GM20000 (cell line): ENCODE results near the gene IDH3A.
A peak's percentile ranks its signal among the peaks of the same experiment; 100 is the strongest.

Source experiments
- DNase-seq: peaks from one replicate; pipeline ENCODE4 v3.0.0; 2012; ENCODE audit warnings: low spot score
- TF ChIP-seq, protein P1 (sequence below): IDR thresholded peaks from 2 replicates; pipeline ENCODE4 v1.5.1; 2012; ENCODE audit warnings: mild to moderate bottlenecking, control low read depth; ENCODE audit errors: extremely low read depth, missing control alignments

The IDH3A gene

GRCh38 chr15:78155355-78155939 is 6.3 kb downstream of the IDH3A start:
- no peak for DNase-seq
- TF ChIP-seq, protein P1, sequence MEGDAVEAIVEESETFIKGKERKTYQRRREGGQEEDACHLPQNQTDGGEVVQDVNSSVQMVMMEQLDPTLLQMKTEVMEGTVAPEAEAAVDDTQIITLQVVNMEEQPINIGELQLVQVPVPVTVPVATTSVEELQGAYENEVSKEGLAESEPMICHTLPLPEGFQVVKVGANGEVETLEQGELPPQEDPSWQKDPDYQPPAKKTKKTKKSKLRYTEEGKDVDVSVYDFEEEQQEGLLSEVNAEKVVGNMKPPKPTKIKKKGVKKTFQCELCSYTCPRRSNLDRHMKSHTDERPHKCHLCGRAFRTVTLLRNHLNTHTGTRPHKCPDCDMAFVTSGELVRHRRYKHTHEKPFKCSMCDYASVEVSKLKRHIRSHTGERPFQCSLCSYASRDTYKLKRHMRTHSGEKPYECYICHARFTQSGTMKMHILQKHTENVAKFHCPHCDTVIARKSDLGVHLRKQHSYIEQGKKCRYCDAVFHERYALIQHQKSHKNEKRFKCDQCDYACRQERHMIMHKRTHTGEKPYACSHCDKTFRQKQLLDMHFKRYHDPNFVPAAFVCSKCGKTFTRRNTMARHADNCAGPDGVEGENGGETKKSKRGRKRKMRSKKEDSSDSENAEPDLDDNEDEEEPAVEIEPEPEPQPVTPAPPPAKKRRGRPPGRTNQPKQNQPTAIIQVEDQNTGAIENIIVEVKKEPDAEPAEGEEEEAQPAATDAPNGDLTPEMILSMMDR, result no peak

- DNase-seq, result no peak
- TF ChIP-seq, protein P1, result no peak
Observed at GRCh38 chr15:78156653-78157052, 7.5 kb downstream of the IDH3A start.

GRCh38 chr15:78157203-78157602 is 8.0 kb downstream of the IDH3A start:
- no peak for DNase-seq
- TF ChIP-seq, protein P1, result no peak

- TF ChIP-seq, protein P1, result no peak
- no peak for DNase-seq
Observed at GRCh38 chr15:78159395-78159794, 10.2 kb downstream of the IDH3A start.

GRCh38 chr15:78162038-78162437 is 12.9 kb downstream of the IDH3A start:
- TF ChIP-seq, protein P1, result no peak
- no peak for DNase-seq

DNA sequence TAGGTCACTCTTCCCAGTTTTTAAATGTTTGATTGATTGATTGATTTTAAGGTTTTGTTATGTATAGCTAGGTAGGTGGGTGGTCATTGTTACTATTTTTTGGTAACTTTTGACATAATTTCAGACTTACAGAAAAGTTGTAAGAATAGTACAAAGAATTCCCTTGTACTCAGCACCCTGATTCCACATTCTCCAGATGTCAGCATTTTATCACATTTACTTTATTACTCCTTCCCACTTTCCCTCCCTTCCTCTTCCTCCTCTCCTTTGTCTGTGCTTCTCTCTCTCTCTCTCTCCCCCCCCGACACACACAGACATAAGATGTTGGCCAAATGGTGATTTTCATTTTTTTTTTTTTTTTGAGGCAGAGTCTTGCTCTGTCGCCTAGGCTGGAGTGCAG is 14.8 kb downstream of the IDH3A start:
- TF ChIP-seq, protein P1, result no peak
- no peak for DNase-seq

DNA sequence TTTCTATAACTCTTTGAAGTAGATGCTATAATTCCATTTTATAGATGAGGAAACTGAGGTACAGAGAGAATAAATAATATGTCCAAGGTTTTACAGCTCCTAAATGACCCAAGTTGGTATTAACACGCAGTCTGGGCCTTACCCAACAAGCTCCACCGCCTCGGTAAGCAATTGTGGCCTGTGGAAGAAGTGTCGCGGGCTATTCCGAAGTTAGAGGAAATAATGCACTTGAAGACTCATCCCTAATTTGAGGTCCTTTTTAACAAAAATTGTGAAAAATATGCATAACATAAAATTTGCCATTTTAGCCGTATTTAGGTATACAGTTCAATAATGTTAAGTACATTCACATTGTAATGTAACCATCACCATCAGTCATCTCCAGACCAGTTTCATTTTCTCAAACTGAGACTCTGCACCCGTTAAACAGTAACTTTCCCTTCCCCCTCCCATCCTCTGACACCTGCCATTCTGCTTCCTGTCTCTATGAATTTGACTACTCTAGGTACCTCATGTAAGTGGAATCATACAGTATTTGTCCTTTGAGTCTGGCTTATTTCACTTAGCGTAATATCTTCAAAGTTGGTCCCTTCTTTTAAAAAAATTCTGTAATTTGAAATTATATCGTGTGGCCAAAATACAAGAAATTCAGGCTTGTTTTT is 18.2 kb downstream of the IDH3A start:
- DNase-seq, result peak; percentile 68
- TF ChIP-seq, protein P1, result no peak
